Mesothelial cell of epicardium (in vitro differentiated cells): ENCODE results near the gene MARCHF10. TPM values are rescaled to one million over a fixed set of nuclear protein-coding genes. Genes with fewer than 3 reads are reported as not detected.
A peak's percentile ranks its signal among the peaks of the same experiment; 100 is the strongest.
"Not testable (repeated sequence)": the region's sequence is repeated elsewhere in the genome, so short reads cannot be mapped to it uniquely, and the experiment has no call there.

ENCODE experiments used
- DNase-seq, 2 experiments: peaks; one replicate each; pipeline ENCODE4 v3.0.0; 2021; ENCODE audit warnings: low spot score in 2 of 2; ENCODE audit not compliant: unreplicated experiment in 2 of 2
- H3K27ac Mint-ChIP-seq: 2 replicates; pipeline ENCODE4 v1.8.0; 2021; ENCODE audit warnings: mixed read lengths
- H3K27me3 Mint-ChIP-seq: 2 replicates; pipeline ENCODE4 v1.8.0; 2021; ENCODE audit warnings: low read depth, mixed read lengths
- H3K36me3 Mint-ChIP-seq: 2 replicates; pipeline ENCODE4 v1.8.0; 2021; ENCODE audit warnings: mixed read lengths
- H3K4me1 Mint-ChIP-seq: 2 replicates; pipeline ENCODE4 v1.8.0; 2021; ENCODE audit warnings: mixed read lengths
- H3K4me3 Mint-ChIP-seq: 2 replicates; pipeline ENCODE4 v1.8.0; 2021; ENCODE audit warnings: mild to moderate bottlenecking, moderate library complexity, mixed read lengths
- H3K9me3 Mint-ChIP-seq: 2 replicates; pipeline ENCODE4 v1.8.0; 2021; ENCODE audit warnings: mixed read lengths
- CTCF ChIP-seq: fragments of 200-600 bp; sonication (generic); IDR thresholded peaks from one replicate; pipeline ENCODE4 v1.5.0; 2021; ENCODE audit warnings: antibody characterized with exemption; ENCODE audit not compliant: unreplicated experiment
- total RNA-seq: library from RNA; stranded (reverse); gene quantifications from 3 replicates; pipeline ENCODE4 v1.2.1, GENCODE V29; 2021

Gene MARCHF10
- total RNA-seq, 1 donor from 2014 or later, result 1.1 TPM

GRCh38 chr17:62703261-62703775 is 104.8 kb downstream of the MARCHF10 start:
- no peak for TF ChIP-seq CTCF
- no peaks in the 10 kb centered on the region for H3K9me3 Mint-ChIP-seq
- peaks cover 13% of the 10 kb centered on the region for H3K27me3 Mint-ChIP-seq
- H3K36me3 Mint-ChIP-seq, result peaks cover 2% of the 10 kb centered on the region
- no peak overlapping the region for H3K27ac Mint-ChIP-seq
- DNase-seq, result no peak
- H3K4me3 Mint-ChIP-seq, result peak overlapping the region; percentile 59
- peaks cover 20% of the 10 kb centered on the region for H3K4me1 Mint-ChIP-seq

GRCh38 chr17:62702746-62703260 is 105.3 kb downstream of the MARCHF10 start:
- Mint-ChIP-seq H3K4me3 (peak overlapping the region; percentile 59), H3K27ac (no peak overlapping the region), H3K27me3 (peaks cover 13% of the 10 kb centered on the region), H3K4me1 (peaks cover 20% of the 10 kb centered on the region), H3K36me3 (peaks cover 2% of the 10 kb centered on the region), H3K9me3 (no peaks in the 10 kb centered on the region)
- no peak for TF ChIP-seq CTCF
- DNase-seq, result no peak

GRCh38 chr17:62701706-62702085 is 106.4 kb downstream of the MARCHF10 start:
- no peak for TF ChIP-seq CTCF
- peaks cover 20% of the 10 kb centered on the region for H3K4me1 Mint-ChIP-seq
- H3K27ac Mint-ChIP-seq, result no peak overlapping the region
- H3K36me3 Mint-ChIP-seq, result no peaks in the 10 kb centered on the region
- no peak for DNase-seq
- H3K9me3 Mint-ChIP-seq, result no peaks in the 10 kb centered on the region
- no peak overlapping the region for H3K4me3 Mint-ChIP-seq
- peaks cover 13% of the 10 kb centered on the region for H3K27me3 Mint-ChIP-seq

- TF ChIP-seq CTCF, result no peak
Measured at GRCh38 chr17:62700964-62701705, 107.0 kb downstream of the MARCHF10 start.

GRCh38 chr17:62698459-62698858 is 109.7 kb downstream of the MARCHF10 start:
- not testable (repeated sequence) for DNase-seq, H3K4me3 Mint-ChIP-seq, H3K4me1 Mint-ChIP-seq, H3K27ac Mint-ChIP-seq, H3K36me3 Mint-ChIP-seq, H3K27me3 Mint-ChIP-seq, H3K9me3 Mint-ChIP-seq

More at GRCh38 chr17:62700964-62701705, 107.0 kb downstream of the MARCHF10 start:
- H3K27ac Mint-ChIP-seq, result no peak overlapping the region
- H3K36me3 Mint-ChIP-seq, result no peaks in the 10 kb centered on the region
- no peak for DNase-seq
- H3K4me1 Mint-ChIP-seq, result peaks cover 15% of the 10 kb centered on the region
- H3K9me3 Mint-ChIP-seq, result no peaks in the 10 kb centered on the region
- H3K4me3 Mint-ChIP-seq, result no peak overlapping the region
- peaks cover 7% of the 10 kb centered on the region for H3K27me3 Mint-ChIP-seq

GRCh38 chr17:62696726-62697490 is 111.2 kb downstream of the MARCHF10 start:
- Mint-ChIP-seq H3K27ac (no peak overlapping the region), H3K27me3 (peaks cover under 1% of the 10 kb centered on the region), H3K9me3 (no peaks in the 10 kb centered on the region), H3K4me1 (peaks cover 6% of the 10 kb centered on the region), H3K4me3 (no peak overlapping the region), H3K36me3 (no peaks in the 10 kb centered on the region)
- TF ChIP-seq CTCF, result no peak
- no peak for DNase-seq
